RCC 7860 (cell line): ENCODE results near the gene PYDC2.
"Not testable (repeated sequence)": the region's sequence is repeated elsewhere in the genome, so short reads cannot be mapped to it uniquely, and the experiment has no call there.

Source experiments
- DNase-seq: peaks from one replicate; pipeline ENCODE4 v3.0.0-alpha.2; 2015; ENCODE audit warnings: low spot score
- FAIRE-seq: peaks from 2 replicates; lab custom pipeline; 2012; peaks lifted over from hg19 to GRCh38; lab: Jason Lieb, UNC

Gene PYDC2

GRCh38 chr3:191460360-191460759 lies 603 bp upstream of the PYDC2 start:
- FAIRE-seq (no peak), DNase-seq (no peak)

GRCh38 chr3:191470080-191470479 lies 9.1 kb downstream of the PYDC2 start:
- FAIRE-seq (no peak), DNase-seq (no peak)

GRCh38 chr3:191470545-191470944 lies 9.6 kb downstream of the PYDC2 start:
- no peak for DNase-seq
- no peak for FAIRE-seq

GRCh38 chr3:191473661-191474198 lies 12.8 kb downstream of the PYDC2 start:
- FAIRE-seq: peak; percentile 15
- no peak for DNase-seq

GRCh38 chr3:191476066-191476772 lies 15.3 kb downstream of the PYDC2 start:
- FAIRE-seq (peak; percentile 87), DNase-seq (peak; percentile 38)

- FAIRE-seq: not testable (repeated sequence)
Measured at GRCh38 chr3:191483994-191484393, 23.0 kb downstream of the PYDC2 start.

GRCh38 chr3:191484461-191484860 lies 23.5 kb downstream of the PYDC2 start:
- FAIRE-seq: no peak
- DNase-seq: no peak

More at GRCh38 chr3:191483994-191484393, 23.0 kb downstream of the PYDC2 start:
- DNase-seq: not testable (repeated sequence)

- DNase-seq (no peak), FAIRE-seq (no peak)
Measured at GRCh38 chr3:191492601-191493000, 31.6 kb downstream of the PYDC2 start.

GRCh38 chr3:191493336-191493735 lies 32.4 kb downstream of the PYDC2 start:
- FAIRE-seq (no peak), DNase-seq (no peak)

- peak; percentile 46 for DNase-seq
- FAIRE-seq: no peak
Measured at GRCh38 chr3:191499307-191500080, 38.5 kb downstream of the PYDC2 start.

GRCh38 chr3:191500892-191501291 lies 39.9 kb downstream of the PYDC2 start:
- no peak for DNase-seq

GRCh38 chr3:191502583-191502982 lies 41.6 kb downstream of the PYDC2 start:
- DNase-seq: no peak
- FAIRE-seq: no peak

More at GRCh38 chr3:191500892-191501291, 39.9 kb downstream of the PYDC2 start:
- no peak for FAIRE-seq

- DNase-seq (no peak), FAIRE-seq (no peak)
Measured at GRCh38 chr3:191509078-191509477, 48.1 kb downstream of the PYDC2 start.
